ENCODE data around the gene UACA.
A peak's percentile ranks its signal among the peaks of the same experiment; 100 is the strongest.

UACA gene

DNA sequence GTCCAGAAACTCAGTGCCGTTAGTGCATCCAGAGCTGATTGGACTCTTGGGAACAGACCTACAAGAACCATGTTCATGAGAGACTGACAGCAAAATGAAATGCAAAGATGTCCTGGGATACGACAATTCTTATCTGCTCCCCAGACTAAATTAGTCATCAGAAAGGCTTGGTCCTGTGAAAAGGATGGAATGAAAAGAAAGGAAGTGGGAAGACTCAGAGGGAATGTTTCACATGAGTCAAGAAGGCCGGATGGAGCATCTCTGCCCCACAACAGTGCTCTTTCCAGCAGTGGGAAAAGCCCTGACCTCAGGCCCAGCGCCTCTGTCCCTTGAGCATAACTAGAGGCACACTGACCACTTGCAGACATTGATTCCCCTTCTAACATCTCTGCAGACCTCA, 39.3 kb upstream of the UACA start:
- no peaks in the 10 kb centered on the region for H3K27me3 ChIP-seq
- DNase-seq = no peak
- TF ChIP-seq, protein P1, sequence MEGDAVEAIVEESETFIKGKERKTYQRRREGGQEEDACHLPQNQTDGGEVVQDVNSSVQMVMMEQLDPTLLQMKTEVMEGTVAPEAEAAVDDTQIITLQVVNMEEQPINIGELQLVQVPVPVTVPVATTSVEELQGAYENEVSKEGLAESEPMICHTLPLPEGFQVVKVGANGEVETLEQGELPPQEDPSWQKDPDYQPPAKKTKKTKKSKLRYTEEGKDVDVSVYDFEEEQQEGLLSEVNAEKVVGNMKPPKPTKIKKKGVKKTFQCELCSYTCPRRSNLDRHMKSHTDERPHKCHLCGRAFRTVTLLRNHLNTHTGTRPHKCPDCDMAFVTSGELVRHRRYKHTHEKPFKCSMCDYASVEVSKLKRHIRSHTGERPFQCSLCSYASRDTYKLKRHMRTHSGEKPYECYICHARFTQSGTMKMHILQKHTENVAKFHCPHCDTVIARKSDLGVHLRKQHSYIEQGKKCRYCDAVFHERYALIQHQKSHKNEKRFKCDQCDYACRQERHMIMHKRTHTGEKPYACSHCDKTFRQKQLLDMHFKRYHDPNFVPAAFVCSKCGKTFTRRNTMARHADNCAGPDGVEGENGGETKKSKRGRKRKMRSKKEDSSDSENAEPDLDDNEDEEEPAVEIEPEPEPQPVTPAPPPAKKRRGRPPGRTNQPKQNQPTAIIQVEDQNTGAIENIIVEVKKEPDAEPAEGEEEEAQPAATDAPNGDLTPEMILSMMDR (IDR thresholded peaks at IDR 0.05) = no peak
- peaks cover 0 to 67% (median 47%) of the 10 kb centered on the region in 4 donors for H3K4me1 ChIP-seq
- intact Hi-C loops (cut with DNase I; ENCODE audit: low total_unique reads) = no loop called here
- H3K36me3 ChIP-seq = no peaks in the 10 kb centered on the region
- H3K4me3 ChIP-seq = no peak overlapping the region
- no peaks in the 10 kb centered on the region for H3K9me3 ChIP-seq
- H3K27ac ChIP-seq = peak overlapping the region; percentile 75 to 79

DNA sequence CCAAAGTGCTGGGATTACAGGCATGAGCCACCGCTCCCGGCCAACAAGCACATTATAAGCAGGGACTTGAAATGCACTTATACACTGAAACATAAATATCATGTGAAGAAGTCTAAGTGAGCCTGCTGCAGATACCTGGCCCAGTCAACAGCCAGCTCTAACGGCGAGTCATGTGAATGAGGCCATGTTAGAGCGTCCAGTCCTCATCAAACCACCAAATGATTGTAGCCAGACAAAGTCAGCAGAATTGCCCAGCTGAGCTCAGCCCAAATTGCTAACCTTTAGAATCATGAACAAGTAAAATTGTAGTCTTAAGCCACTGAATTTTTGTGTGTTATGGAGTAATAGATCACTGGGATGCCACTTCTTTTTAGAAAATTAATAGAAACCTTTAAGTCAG, 37.8 kb upstream of the UACA start:
- intact Hi-C loops (cut with DNase I; ENCODE audit: low total_unique reads) = no loop called here
- no peak for DNase-seq
- peak overlapping the region; percentile 75 to 79 for H3K27ac ChIP-seq
- H3K9me3 ChIP-seq = no peaks in the 10 kb centered on the region
- no peaks in the 10 kb centered on the region for H3K36me3 ChIP-seq
- H3K4me1 ChIP-seq = peaks cover 0 to 65% (median 41%) of the 10 kb centered on the region in 4 donors
- H3K27me3 ChIP-seq = no peaks in the 10 kb centered on the region
- H3K4me3 ChIP-seq = no peak overlapping the region
- TF ChIP-seq, protein P1 (IDR thresholded peaks at IDR 0.05) = no peak

DNA sequence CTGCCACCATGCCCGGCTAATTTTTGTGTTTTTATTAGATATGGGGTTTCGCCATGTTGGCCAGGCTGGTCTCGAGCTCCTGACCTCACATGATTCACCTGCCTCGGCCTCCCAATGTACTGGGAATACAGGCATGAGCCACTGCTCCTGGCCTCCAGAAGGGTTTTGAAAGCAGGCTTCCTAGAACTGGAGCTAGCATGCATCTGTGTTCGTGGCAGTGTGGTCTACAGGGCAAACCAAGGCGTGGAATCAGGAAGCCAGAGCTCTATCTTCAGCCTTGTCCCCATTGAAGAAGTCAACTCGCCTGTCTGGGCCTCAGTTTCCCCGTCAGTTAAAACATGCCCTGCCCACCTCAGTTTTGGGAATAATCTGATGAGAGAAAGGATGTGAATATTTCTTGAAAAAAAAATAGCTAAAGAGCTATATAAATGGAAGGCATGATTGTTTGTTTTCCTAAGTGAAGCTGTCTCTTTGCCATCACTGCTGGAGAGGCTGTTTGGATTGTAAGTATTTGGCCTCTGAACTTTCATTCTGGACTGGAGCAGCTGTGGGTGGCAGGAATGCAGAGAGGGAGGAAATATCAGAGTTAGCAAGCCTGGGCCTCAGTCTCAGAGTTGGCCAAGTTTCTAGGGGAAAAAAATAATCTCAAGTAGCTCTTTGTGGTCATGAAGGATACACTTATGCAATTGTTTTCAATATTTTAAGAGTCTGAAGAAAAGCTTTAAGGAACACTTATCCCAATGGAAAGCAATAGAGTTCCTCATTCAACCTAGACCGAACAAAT, 36.5 kb upstream of the UACA start:
- peak; percentile 43 to 82 for DNase-seq
- intact Hi-C loops (cut with DNase I; ENCODE audit: low total_unique reads) = no loop called here
- TF ChIP-seq, protein P1 (IDR thresholded peaks at IDR 0.05) = no peak

DNA sequence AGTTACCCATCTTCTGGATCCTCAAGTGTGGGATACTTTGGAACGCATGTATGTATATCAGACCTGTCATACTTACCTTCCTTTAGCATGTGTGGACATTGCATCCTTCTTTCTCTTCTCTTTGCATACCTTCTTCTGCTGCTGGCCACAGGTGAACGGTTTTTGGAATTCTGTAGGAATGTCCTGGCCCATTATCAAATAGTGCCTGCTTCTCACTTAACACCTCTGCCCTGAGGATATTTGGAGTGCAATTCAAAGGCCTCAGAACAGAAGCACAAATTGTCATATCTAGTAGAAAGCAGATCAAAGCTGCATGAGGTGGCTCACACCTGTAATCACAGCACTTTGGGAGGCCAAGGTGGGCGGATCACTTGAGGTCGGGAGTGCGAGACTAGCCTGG, 34.1 kb upstream of the UACA start:
- H3K9me3 ChIP-seq = no peaks in the 10 kb centered on the region
- DNase-seq = no peak
- peak overlapping the region; percentile 52 to 79 for H3K27ac ChIP-seq
- H3K4me3 ChIP-seq = no peak overlapping the region
- no peaks in the 10 kb centered on the region for H3K27me3 ChIP-seq
- H3K36me3 ChIP-seq = no peaks in the 10 kb centered on the region
- TF ChIP-seq, protein P1 (IDR thresholded peaks at IDR 0.05) = no peak
- peaks cover 0 to 80% (median 56%) of the 10 kb centered on the region in 4 donors for H3K4me1 ChIP-seq
- intact Hi-C loops (cut with DNase I; ENCODE audit: low total_unique reads) = no loop called here

More for the DNA sequence above, 36.5 kb upstream of the UACA start:
- H3K4me1 ChIP-seq = peaks cover 0 to 73% (median 50%) of the 10 kb centered on the region in 4 donors
- no peaks in the 10 kb centered on the region for H3K36me3 ChIP-seq
- no peaks in the 10 kb centered on the region for H3K27me3 ChIP-seq
- H3K9me3 ChIP-seq = no peaks in the 10 kb centered on the region
- H3K27ac ChIP-seq = peak overlapping the region; percentile 75 to 79
- H3K4me3 ChIP-seq = no peak overlapping the region

DNA sequence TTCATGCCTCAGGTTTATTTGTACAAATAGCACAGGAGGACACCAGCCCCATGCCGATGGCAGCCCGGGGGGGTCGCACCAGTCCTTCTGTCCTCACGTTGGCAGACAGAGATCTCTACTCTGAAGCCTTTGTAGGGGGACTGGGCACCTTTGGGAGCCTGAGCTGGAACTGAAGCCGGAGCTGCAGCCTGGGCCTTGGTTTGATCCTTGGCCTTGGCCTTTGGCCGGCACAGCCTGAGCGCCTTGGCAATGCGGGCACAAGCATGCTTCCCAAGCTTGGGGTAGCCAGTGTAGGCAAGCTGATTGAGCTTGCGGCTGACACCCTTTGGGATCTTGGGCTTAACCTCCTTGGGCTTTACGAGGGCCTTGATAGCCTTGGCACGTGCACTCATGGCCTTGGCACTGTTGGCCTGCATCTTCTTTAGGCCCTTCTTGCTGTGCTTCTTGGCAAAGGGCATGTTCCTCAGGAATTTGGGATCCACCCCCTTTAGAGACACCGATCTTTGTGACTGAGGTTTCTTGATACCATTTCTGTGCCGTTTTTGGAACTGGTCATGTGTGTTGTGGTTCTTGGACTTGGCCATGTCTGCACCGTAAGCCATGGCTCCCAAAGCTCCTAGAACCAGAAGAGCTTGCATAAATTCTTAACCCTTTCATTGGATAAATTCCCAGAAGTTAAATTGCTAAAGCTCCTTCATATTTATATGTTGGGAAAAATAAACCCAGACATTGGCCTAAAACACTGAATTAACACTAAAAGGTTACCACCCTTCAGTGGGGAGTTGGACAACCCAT, 33.4 kb upstream of the UACA start:
- no peak for DNase-seq
- TF ChIP-seq, protein P1 (IDR thresholded peaks at IDR 0.05) = no peak
- Histone ChIP-seq H3K27me3 (no peaks in the 10 kb centered on the region), H3K4me1 (peaks cover 0 to 74% (median 54%) of the 10 kb centered on the region in 4 donors), H3K27ac (peak overlapping the region; percentile 52 to 71), H3K9me3 (no peaks in the 10 kb centered on the region), H3K4me3 (no peak overlapping the region), H3K36me3 (no peaks in the 10 kb centered on the region)
- intact Hi-C loops (cut with DNase I; ENCODE audit: low total_unique reads) = no loop called here
